Ascending aorta (tissue), 2 donors: ENCODE measurements around the gene PLEKHF1. TPM values are rescaled to one million over a fixed set of nuclear protein-coding genes. Genes with fewer than 3 reads are reported as not detected.

Experiments
- DNase-seq, 2 donors: peaks; one replicate each; pipeline ENCODE4 v3.0.0-alpha.2; 2019; ENCODE audit warnings: low spot score in 2 of 2
- H3K27ac ChIP-seq, 2 donors: fragments of 200-600 bp; sonication (generic); one replicate each; pipeline ENCODE4 v1.5.1; 2016 to 2017; ENCODE audit warnings: mild to moderate bottlenecking in 1 of 2
- H3K27me3 ChIP-seq: fragments of 200-600 bp; sonication (generic); one replicate; pipeline ENCODE4 v1.5.1; 2017
- H3K36me3 ChIP-seq, 2 donors: fragments of 200-600 bp; sonication (generic); one replicate each; pipeline ENCODE4 v1.5.1; 2016
- H3K4me1 ChIP-seq, 2 donors: fragments of 200-600 bp; sonication (generic); one replicate each; pipeline ENCODE4 v1.5.1; 2016 to 2017; ENCODE audit warnings: mild to moderate bottlenecking in 1 of 2
- H3K4me3 ChIP-seq, 2 donors: fragments of 200-600 bp; sonication (generic); one replicate each; pipeline ENCODE4 v1.5.1; 2016 to 2017; ENCODE audit warnings: mild to moderate bottlenecking in 1 of 2
- H3K9me3 ChIP-seq, 2 donors: fragments of 200-600 bp; sonication (generic); one replicate each; pipeline ENCODE4 v1.5.1; 2016
- intact Hi-C: fragments of 100-400 bp; cut with DNase I; formaldehyde crosslinking; loops from one replicate; pipeline ENCODE4 v1.15.1; 2023
- total RNA-seq: library from RNA; depleted of rRNA; stranded (reverse); fragments of >200 nt; gene quantifications from one replicate; pipeline ENCODE4 v1.1.0, GENCODE V29; 2016
- TF ChIP-seq, protein P1 (sequence below), 3 experiments: fragments of 200-600 bp in 2 of 3; fragments of 450-650 bp in 1 of 3; sonication (generic) in 2 of 3; IDR thresholded peaks; one replicate each; pipeline ENCODE4 v1.5.1; 2016 to 2019; ENCODE audit warnings: antibody characterized with exemption in 3 of 3, mild to moderate bottlenecking in 1 of 3, moderate library complexity in 1 of 3

Gene PLEKHF1
- total RNA-seq, 1 donor from 2014 or later = 68.3 TPM

DNA sequence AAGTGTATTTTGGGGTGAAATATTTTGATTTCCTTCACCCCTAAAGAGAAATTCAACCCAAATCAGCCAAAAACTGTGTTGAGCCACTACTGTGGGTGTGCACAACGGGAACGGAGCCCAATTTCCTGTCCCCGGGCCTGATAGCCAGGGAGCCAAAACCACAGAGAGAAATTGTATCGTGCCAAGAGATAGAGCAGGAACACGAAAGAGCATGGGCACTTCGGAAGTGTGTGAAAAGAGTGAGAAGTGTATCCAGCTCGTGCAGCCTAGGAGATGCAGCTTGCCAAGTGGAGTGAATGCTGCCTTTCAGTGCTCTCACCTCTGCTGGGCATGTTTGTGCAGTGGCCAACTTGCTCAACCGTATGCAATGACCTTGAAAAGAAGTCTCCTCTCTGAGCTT lies 19.4 kb upstream of the PLEKHF1 start:
- Histone ChIP-seq H3K36me3 (no peaks in the 10 kb centered on the region), H3K4me1 (no peaks in the 10 kb centered on the region), H3K27me3 (no peaks in the 10 kb centered on the region), H3K9me3 (no peaks in the 10 kb centered on the region), H3K4me3 (peak overlapping the region in 1 of 2 donors; percentile 6), H3K27ac (no peak overlapping the region)
- TF ChIP-seq, protein P1, sequence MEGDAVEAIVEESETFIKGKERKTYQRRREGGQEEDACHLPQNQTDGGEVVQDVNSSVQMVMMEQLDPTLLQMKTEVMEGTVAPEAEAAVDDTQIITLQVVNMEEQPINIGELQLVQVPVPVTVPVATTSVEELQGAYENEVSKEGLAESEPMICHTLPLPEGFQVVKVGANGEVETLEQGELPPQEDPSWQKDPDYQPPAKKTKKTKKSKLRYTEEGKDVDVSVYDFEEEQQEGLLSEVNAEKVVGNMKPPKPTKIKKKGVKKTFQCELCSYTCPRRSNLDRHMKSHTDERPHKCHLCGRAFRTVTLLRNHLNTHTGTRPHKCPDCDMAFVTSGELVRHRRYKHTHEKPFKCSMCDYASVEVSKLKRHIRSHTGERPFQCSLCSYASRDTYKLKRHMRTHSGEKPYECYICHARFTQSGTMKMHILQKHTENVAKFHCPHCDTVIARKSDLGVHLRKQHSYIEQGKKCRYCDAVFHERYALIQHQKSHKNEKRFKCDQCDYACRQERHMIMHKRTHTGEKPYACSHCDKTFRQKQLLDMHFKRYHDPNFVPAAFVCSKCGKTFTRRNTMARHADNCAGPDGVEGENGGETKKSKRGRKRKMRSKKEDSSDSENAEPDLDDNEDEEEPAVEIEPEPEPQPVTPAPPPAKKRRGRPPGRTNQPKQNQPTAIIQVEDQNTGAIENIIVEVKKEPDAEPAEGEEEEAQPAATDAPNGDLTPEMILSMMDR (IDR thresholded peaks at IDR 0.05) = no peak
- intact Hi-C loops = no loop called here
- DNase-seq = no peak

DNA sequence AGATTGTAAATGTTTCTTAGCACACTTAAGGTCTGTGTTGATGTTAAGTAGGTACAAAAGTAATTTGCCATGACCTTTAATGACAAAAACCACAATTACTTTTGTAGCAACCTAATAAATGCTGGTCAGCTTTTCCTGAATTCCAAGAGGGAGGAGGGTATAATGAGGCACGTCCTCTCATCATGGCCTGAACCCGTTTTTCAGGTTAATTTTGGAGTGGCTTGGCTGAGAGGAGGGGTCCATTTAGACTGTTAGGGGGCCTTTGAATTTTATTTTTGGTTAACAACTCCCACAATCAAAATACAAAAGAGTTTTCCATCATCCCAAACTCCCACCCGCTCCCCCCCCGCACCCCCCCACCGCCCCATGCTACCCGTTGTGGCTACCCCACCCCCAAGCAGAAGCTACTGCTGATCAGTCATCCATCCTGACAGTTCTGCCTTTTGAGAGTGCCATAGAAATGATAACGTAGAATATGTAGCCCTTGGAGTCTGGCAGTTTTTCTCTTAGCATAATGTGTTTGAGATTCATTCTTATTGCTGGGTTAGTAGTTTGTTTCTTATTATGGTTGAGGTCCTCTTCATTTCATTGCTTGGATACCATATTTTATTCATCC lies 14.4 kb upstream of the PLEKHF1 start:
- Histone ChIP-seq H3K27ac (no peak overlapping the region), H3K4me3 (no peak overlapping the region), H3K4me1 (no peaks in the 10 kb centered on the region), H3K27me3 (no peaks in the 10 kb centered on the region), H3K9me3 (no peaks in the 10 kb centered on the region), H3K36me3 (no peaks in the 10 kb centered on the region)
- DNase-seq = no peak
- intact Hi-C loops = no loop called here
- TF ChIP-seq, protein P1 (IDR thresholded peaks at IDR 0.05) = no peak

- Histone ChIP-seq H3K27me3 (no peaks in the 10 kb centered on the region), H3K4me1 (no peaks in the 10 kb centered on the region), H3K27ac (no peak overlapping the region), H3K9me3 (no peaks in the 10 kb centered on the region), H3K36me3 (no peaks in the 10 kb centered on the region), H3K4me3 (no peak overlapping the region)
- no peak for DNase-seq
- intact Hi-C loops = no loop called here
- TF ChIP-seq, protein P1 (IDR thresholded peaks at IDR 0.05) = no peak
These were observed 13.5 kb upstream of the PLEKHF1 start for GRCh38 chr19:29651622-29652394.

- Histone ChIP-seq H3K27ac (no peak overlapping the region), H3K27me3 (no peaks in the 10 kb centered on the region), H3K9me3 (no peaks in the 10 kb centered on the region), H3K4me1 (no peaks in the 10 kb centered on the region), H3K36me3 (no peaks in the 10 kb centered on the region), H3K4me3 (no peak overlapping the region)
- DNase-seq = no peak
- TF ChIP-seq, protein P1 (IDR thresholded peaks at IDR 0.05) = no peak
- intact Hi-C loops = no loop called here
These were observed 11.9 kb upstream of the PLEKHF1 start for GRCh38 chr19:29653398-29653797.

GRCh38 chr19:29655648-29656335 lies 9.5 kb upstream of the PLEKHF1 start:
- TF ChIP-seq, protein P1 (IDR thresholded peaks at IDR 0.05) = no peak
- DNase-seq = no peak
- Histone ChIP-seq H3K36me3 (no peaks in the 10 kb centered on the region), H3K4me3 (no peak overlapping the region), H3K27me3 (no peaks in the 10 kb centered on the region), H3K27ac (no peak overlapping the region), H3K9me3 (no peaks in the 10 kb centered on the region), H3K4me1 (no peaks in the 10 kb centered on the region)
- intact Hi-C loops = no loop called here
